ENCODE measurements around the gene PSME4. TPM values are rescaled to one million over a fixed set of nuclear protein-coding genes. Genes with fewer than 3 reads are reported as not detected.
"Not testable (repeated sequence)": the region's sequence is repeated elsewhere in the genome, so short reads cannot be mapped to it uniquely, and the experiment has no call there.

Gene PSME4
- total RNA-seq, 1 donor from 2014 or later: 87.6 TPM

GRCh38 chr2:53848062-53848461, 122.7 kb downstream of the PSME4 start:
- Mint-ChIP-seq H3K4me3 (ENCODE audit: unreplicated experiment) (no peak overlapping the region), H3K36me3 (ENCODE audit: unreplicated experiment) (no peaks in the 10 kb centered on the region), H3K27ac (ENCODE audit: unreplicated experiment) (no peak overlapping the region), H3K4me1 (ENCODE audit: low read depth, unreplicated experiment) (no peaks in the 10 kb centered on the region), H3K9me3 (ENCODE audit: unreplicated experiment) (peaks cover under 1% of the 10 kb centered on the region), H3K27me3 (ENCODE audit: unreplicated experiment) (peaks cover under 1% of the 10 kb centered on the region)
- TF ChIP-seq CTCF (IDR thresholded peaks at IDR 0.05; ENCODE audit: partially characterized antibody, unreplicated experiment): no peak
- DNase-seq: no peak

GRCh38 chr2:53843595-53843994, 127.2 kb downstream of the PSME4 start:
- peaks cover 5% of the 10 kb centered on the region for H3K36me3 Mint-ChIP-seq (ENCODE audit: unreplicated experiment)
- no peaks in the 10 kb centered on the region for H3K27me3 Mint-ChIP-seq (ENCODE audit: unreplicated experiment)
- TF ChIP-seq CTCF (IDR thresholded peaks at IDR 0.05; ENCODE audit: partially characterized antibody, unreplicated experiment): no peak
- no peak for DNase-seq
- no peak overlapping the region for H3K4me3 Mint-ChIP-seq (ENCODE audit: unreplicated experiment)
- H3K4me1 Mint-ChIP-seq (ENCODE audit: low read depth, unreplicated experiment): no peaks in the 10 kb centered on the region
- no peak overlapping the region for H3K27ac Mint-ChIP-seq (ENCODE audit: unreplicated experiment)
- no peaks in the 10 kb centered on the region for H3K9me3 Mint-ChIP-seq (ENCODE audit: unreplicated experiment)

DNA sequence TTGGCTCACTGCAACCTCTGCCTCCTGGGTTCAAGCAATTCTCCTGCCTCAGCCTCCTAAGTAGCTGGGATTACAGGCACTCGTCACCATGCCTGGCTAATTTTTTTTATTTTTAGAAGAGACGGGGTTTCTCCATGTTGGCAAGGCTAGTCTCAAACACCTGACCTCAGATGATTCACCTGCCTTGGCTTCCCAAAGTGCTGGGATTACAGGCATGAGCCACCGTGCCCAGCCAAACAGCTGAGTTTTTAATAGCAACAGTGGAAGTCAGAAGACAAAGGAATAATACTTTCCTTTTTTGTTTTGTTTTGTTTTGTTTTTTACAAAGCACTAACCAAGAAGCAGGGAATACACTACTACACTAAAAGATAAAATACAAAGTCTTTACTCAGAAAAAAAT, 127.9 kb downstream of the PSME4 start:
- H3K4me1 Mint-ChIP-seq (ENCODE audit: low read depth, unreplicated experiment): no peaks in the 10 kb centered on the region
- H3K36me3 Mint-ChIP-seq (ENCODE audit: unreplicated experiment): peaks cover 5% of the 10 kb centered on the region
- no peak overlapping the region for H3K4me3 Mint-ChIP-seq (ENCODE audit: unreplicated experiment)
- no peak for TF ChIP-seq CTCF (IDR thresholded peaks at IDR 0.05; ENCODE audit: partially characterized antibody, unreplicated experiment)
- no peaks in the 10 kb centered on the region for H3K9me3 Mint-ChIP-seq (ENCODE audit: unreplicated experiment)
- H3K27me3 Mint-ChIP-seq (ENCODE audit: unreplicated experiment): no peaks in the 10 kb centered on the region
- no peak for DNase-seq
- no peak overlapping the region for H3K27ac Mint-ChIP-seq (ENCODE audit: unreplicated experiment)

DNA sequence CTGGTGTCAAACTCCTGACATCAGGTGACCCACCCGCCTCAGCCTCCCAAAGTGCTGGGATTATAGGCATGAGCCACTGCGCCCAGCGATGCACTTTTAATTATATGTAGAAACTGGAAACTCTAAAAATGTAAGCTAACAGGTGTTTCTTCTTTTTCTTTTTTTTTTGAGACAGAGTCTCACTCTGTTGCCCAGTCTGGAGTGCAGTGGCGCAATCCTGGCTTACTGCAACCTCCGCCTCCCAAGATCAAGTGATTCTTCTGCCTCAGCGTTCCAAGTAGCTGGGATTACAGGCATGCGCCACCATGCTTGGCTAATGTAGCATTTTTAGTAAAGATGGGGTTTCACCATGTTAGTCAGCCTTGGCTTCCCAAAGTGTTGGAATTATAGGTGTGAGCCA, 129.1 kb downstream of the PSME4 start:
- not testable (repeated sequence) for H3K27me3 Mint-ChIP-seq (ENCODE audit: unreplicated experiment); H3K9me3 Mint-ChIP-seq (ENCODE audit: unreplicated experiment); H3K36me3 Mint-ChIP-seq (ENCODE audit: unreplicated experiment); DNase-seq; H3K4me1 Mint-ChIP-seq (ENCODE audit: low read depth, unreplicated experiment); H3K27ac Mint-ChIP-seq (ENCODE audit: unreplicated experiment); H3K4me3 Mint-ChIP-seq (ENCODE audit: unreplicated experiment)

DNA sequence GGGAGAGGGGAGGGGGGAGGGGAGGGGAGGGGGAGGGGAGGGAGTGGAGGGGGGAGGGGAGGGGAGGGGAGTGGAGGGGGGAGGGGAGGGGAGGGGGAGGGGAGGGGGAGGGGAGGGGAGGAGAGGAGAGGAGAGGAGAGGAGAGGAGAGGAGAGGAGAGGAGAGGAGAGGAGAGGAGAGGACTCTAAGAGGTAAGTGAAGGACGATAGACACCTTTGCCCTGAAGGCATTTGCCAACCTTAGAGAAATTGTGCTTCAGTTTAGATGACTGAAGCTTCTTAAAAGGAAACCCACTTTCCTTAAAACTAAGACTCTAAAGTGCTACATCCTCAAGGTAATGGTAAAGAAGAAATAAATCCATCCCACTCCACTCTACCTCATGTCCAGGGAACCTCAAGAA, 130.2 kb downstream of the PSME4 start:
- no peak overlapping the region for H3K4me3 Mint-ChIP-seq (ENCODE audit: unreplicated experiment)
- no peak for TF ChIP-seq CTCF (IDR thresholded peaks at IDR 0.05; ENCODE audit: partially characterized antibody, unreplicated experiment)
- no peaks in the 10 kb centered on the region for H3K4me1 Mint-ChIP-seq (ENCODE audit: low read depth, unreplicated experiment)
- H3K27me3 Mint-ChIP-seq (ENCODE audit: unreplicated experiment): no peaks in the 10 kb centered on the region
- H3K27ac Mint-ChIP-seq (ENCODE audit: unreplicated experiment): no peak overlapping the region
- no peak for DNase-seq
- no peaks in the 10 kb centered on the region for H3K9me3 Mint-ChIP-seq (ENCODE audit: unreplicated experiment)
- peaks cover 5% of the 10 kb centered on the region for H3K36me3 Mint-ChIP-seq (ENCODE audit: unreplicated experiment)

DNA sequence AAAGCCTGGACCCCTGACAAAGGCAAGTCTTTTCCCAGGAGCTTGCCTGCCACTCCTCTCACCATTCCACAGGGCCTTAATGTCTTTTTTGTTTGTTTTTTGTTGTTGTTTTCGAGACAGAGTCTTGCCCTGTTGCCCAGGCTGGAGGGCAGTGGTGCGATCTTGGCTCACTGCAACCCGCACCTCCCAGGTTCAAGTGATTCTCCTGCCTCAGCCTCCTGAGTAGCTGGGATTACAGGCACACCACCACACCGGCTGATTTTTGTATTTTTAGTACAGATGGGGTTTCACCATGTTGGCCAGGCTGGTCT, 140.9 kb downstream of the PSME4 start:
- DNase-seq; H3K9me3 Mint-ChIP-seq (ENCODE audit: unreplicated experiment); H3K36me3 Mint-ChIP-seq (ENCODE audit: unreplicated experiment); H3K4me3 Mint-ChIP-seq (ENCODE audit: unreplicated experiment); H3K27me3 Mint-ChIP-seq (ENCODE audit: unreplicated experiment); H3K4me1 Mint-ChIP-seq (ENCODE audit: low read depth, unreplicated experiment); H3K27ac Mint-ChIP-seq (ENCODE audit: unreplicated experiment): not testable (repeated sequence)

All from glutamatergic neuron (in vitro differentiated cells).